Activated T-helper 9 cell treated with anti-CD3 and anti-CD28 coated beads, Interleukin-2, amount 50 U/mL, for 16 hours (primary cell): ENCODE data around the gene TNPO2.

ENCODE experiments used
- DNase-seq: peaks from one replicate; pipeline ENCODE4 v3.0.0-alpha.2; 2020; ENCODE audit warnings: low read depth

Gene TNPO2

GRCh38 chr19:12723641-12724426 lies at the start of gene TNPO2:
TSS of gene TNPO2 (minus strand) at chr19:12723932. CDS start at chr19:12720977, 2,955 bp downstream.
- peak; percentile 44 for DNase-seq

GRCh38 chr19:12772323-12772722 lies 48.6 kb upstream of the TNPO2 start:
- DNase-seq: no peak

- DNase-seq: no peak
These were observed 47.2 kb upstream of the TNPO2 start for GRCh38 chr19:12770922-12771321.

DNA sequence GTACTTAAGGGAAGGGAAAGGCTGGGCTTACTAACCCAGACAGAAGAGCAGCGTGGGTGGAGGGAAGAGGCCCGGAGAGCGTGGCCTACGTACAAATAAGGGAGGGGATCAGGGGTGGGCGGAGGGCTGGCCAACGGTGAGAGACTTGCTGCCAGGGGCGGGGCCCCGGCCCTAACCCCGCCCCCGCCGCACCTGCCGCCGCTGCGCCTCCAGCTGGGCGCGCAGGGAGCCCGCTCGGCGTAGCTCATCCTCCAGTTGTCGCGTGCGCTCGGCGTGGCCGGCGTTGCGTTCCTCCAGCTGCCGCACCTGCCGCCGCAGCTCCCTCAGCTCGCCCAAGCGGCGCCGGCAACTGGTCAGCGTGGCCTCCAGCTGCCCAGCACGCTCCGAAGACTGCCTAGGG lies 46.0 kb upstream of the TNPO2 start:
- DNase-seq: peak; percentile 58

- DNase-seq: no peak
These were observed 43.9 kb upstream of the TNPO2 start for GRCh38 chr19:12767666-12768065.

- DNase-seq: no peak
These were observed 43.4 kb upstream of the TNPO2 start for GRCh38 chr19:12767150-12767549.

GRCh38 chr19:12766051-12766521 lies 42.4 kb upstream of the TNPO2 start:
- peak; percentile 77 for DNase-seq

DNA sequence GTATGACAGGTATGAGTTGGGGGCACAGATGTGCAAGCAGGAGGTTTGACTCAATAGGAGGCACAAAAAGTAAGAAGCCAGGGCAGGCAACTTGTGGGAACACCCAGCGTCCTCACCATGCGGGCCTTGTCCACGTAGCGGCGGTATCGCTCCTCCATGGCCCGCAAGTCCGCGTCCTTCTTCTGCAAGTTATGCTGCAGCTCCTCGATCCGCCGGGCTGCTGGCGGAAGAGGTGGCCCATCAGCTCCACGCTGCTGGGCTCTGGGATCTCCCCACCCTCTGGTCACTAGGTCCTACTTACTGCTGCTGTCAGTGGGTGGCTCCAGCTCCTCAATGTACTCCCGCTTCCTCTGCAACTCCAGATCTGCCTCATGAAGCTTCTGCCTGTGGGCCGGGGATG lies 41.0 kb upstream of the TNPO2 start:
- DNase-seq: no peak

GRCh38 chr19:12763100-12763499 lies 39.4 kb upstream of the TNPO2 start:
- DNase-seq: no peak

GRCh38 chr19:12759686-12760085 lies 36.0 kb upstream of the TNPO2 start:
- no peak for DNase-seq

DNA sequence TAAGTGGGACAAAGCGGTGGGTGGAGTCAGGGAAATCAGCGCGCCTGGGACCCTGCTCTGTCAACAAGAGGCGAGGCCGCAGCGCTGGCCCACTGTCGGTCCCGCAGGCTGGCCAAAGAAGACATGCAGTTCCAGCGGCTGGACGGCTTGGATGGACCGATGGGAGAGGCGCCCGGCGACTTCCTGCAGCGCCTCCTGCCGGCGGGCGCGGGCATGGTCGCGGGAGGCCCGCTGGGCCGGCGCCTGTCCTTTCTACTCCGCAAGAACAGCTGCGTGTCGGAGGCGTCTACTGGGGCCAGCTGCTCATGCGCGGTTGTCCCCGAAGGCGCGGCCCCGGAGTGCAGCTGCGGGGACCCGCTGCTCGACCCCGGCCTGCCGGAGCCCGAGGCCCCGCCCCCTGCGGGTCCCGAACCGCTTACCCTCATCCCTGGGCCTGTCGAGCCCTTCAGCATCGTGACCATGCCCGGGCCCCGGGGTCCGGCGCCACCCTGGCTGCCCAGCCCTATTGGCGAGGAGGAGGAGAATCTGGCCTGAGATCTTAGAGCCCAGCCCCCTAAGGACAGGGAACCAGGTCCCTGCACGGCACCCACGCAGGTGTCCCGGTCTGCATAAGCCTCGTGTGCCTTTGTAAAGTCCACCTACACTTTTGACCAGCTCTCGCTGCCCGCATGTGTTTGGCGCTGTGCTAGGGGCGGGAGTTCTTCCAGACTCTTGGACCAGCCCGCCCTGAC lies 34.0 kb upstream of the TNPO2 start:
- DNase-seq: peak; percentile 53

GRCh38 chr19:12756150-12756883 lies 32.6 kb upstream of the TNPO2 start:
- DNase-seq: no peak

DNA sequence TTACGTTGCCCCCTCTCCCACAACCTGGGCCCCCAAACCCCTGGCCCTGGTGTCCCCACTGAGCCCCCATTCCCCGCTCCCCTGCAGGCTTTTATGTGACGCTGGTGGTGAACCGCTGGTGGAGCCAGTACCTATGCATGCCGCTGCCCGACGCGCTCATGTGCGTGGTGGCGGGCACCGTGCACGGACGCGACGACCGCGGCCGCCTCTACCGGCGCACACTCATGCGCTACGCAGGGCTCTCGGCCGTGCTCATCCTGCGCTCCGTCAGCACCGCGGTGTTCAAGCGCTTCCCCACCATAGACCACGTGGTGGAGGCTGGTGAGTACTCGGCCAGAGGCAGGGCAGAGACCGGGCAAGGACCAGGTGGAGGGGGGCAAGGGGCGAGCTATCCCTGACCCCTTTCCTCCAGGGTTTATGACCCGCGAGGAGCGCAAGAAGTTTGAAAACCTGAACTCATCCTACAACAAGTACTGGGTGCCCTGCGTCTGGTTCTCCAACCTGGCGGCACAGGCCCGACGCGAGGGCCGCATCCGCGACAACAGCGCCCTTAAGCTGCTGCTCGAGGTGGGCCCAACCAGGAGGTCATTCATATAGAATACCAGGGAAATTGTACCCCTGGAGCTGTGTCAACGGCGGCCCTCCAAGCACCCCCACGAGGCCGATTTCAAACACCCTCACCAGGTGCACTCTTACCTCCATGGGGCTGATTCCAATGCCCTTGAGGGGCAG lies 30.9 kb upstream of the TNPO2 start:
- DNase-seq: no peak

- no peak for DNase-seq
These were observed 28.5 kb upstream of the TNPO2 start for GRCh38 chr19:12752056-12752781.

DNA sequence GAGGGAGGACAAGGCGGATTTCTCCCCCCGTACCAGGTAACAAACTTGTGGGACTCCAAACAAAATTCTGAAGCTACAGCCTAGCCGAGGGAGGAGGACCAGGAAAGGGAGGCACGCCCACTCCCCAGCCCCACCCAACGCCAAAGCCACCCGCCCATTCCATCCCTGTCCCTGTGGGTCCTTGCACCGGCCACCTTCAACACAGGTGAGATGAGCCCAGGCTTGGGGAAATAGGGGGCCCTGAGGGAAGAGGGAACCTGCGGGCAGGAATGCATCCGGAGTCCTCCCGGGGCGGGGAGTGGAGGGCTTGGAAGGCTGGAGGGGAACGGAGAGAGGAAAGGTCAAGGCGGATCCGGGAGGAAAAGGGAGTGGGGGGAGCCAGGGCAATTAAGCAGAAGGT lies 27.9 kb upstream of the TNPO2 start, which contains the start of gene BEST2:
Gene BEST2, plus strand, starts transcription at position 157 of the 400 bp plus-strand sequence. CDS start 802 bp downstream, outside the sequence.
- DNase-seq: no peak

DNA sequence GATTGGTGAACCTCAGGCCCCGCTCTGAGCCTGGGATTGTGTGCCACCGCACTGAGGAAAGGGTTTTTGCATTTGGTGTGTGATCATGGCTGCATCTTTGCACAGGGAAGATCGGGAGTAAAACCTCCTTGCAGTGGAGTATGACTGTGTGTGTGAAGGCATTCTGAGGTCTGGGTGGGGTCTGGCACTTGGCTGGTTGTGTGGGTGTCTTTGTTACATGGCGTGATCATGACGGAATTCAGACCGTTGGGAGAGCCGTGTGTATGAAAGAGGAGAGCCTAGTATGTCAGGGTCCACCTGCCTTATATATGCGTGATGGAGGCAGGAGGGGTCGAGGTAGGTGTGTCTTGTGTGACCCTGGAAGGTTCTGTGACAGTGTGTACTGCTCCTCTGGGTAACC lies 27.1 kb upstream of the TNPO2 start:
- DNase-seq: no peak

DNA sequence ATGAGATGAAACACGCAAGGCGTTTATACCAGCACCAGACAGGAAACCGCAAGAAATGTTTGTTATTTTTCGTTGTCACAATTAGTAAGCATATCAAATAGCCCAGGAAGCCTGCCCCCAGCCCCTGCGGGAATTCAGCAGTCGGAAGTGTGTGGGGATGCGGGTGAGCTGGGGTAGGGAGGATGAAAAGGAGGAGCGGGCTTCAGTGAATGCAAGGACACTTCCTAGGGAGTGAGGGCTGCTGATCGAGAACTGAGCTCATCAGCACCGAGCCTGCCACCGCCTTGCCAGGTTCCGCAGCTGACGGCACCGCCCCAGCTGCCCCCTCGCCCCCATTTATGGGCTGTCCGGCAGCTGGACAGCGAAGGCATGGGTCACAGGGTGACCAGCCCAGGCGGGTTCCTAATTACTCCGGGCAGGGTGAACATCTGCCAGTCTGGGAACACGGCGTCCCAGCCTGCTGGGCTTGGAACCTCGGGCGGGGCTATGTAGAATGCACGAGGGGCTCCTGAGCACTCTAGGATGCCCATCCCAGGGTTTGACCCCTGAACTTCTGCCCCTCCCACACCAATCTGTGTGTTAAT lies 26.3 kb upstream of the TNPO2 start:
- DNase-seq: no peak

DNA sequence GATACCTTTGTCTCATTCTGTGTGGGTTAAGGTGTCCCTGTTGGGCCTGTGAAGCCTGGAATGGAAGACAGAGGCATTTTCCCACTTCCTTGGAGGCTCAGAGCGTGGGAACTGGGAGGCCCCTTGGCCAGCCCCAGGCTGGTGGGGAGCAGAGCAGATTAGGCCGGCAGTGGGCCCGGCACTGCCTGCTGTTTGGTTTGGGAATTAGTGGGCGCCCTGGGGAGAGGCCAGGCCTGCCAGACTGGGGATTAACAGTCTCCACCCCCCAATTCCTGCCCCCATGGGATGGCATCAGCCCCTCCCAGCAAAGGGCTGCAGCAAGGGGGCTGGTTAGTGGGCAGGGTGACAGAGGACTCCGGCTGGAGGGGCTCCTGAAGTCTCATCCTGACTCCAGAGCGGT lies 24.8 kb upstream of the TNPO2 start:
- DNase-seq: no peak

DNA sequence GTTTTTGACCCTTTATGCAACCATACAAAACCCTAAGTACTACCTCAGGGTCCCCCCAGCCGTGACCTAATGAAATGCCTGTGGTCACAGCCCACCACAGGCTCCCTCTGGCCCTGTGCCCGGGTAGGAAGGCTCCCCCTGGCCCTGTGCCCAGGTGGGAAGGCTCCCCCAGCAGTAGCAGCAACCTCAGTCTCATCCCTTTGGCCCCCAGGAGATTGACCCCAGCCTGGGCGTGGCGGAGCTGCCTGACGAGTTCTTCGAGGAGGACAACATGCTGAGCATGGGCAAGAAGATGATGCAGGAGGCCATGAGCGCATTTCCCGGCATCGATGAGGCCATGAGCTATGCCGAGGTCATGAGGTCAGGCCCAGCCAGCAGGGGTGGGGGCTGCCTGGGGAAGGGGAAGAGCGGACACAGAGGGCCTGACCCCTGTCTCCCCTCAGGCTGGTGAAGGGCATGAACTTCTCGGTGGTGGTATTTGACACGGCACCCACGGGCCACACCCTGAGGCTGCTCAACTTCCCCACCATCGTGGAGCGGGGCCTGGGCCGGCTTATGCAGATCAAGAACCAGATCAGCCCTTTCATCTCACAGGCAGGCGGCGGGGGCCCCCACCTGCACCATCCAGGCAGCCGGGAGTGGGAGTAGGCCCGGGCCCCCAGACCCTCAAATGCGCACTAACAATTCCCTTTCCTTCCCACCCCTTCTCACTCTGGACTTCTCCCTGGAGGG lies 21.6 kb upstream of the TNPO2 start:
- no peak for DNase-seq

DNA sequence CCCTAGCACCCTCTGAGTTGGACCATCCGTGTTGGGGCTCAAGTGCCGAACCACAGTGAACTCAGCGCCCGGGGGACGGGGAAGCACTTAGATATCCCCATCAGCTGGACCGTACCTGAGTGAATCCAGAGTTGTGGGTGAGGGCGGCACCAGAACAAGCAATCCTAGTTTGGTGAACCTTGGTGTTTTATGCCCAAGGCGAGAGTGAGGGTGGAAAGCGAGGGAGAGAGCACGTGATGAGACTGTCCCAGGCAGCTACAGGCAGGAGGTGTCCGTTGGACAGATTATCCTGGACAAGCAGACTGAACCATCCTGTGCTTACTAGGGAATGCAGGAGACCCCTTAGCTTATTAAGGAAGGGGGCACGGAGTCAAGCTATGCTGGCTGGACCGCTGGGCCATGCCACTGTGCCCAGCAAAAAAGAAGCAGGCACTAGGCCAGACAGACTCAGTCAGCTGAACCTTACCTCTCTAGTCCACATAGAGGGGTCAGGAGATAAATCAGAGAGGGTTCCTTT lies 14.2 kb upstream of the TNPO2 start:
- DNase-seq: no peak
